GM21390 (cell line): ENCODE measurements around the gene TLCD1.
A peak's percentile ranks its signal among the peaks of the same experiment; 100 is the strongest.
"Not testable (repeated sequence)": the region's sequence is repeated elsewhere in the genome, so short reads cannot be mapped to it uniquely, and the experiment has no call there.

ENCODE experiments used
- ATAC-seq: cut with Tn5 transposase; IDR thresholded peaks from one replicate; pipeline ENCODE4 v1.9.1; 2021; ENCODE audit not compliant: unreplicated experiment

The TLCD1 gene

GRCh38 chr17:28747051-28747691, 21.1 kb upstream of the TLCD1 start:
- ATAC-seq = no peak

GRCh38 chr17:28746611-28747050, 20.6 kb upstream of the TLCD1 start:
- no peak for ATAC-seq

GRCh38 chr17:28745786-28746411, 19.9 kb upstream of the TLCD1 start:
- no peak for ATAC-seq

GRCh38 chr17:28744972-28745785, 19.1 kb upstream of the TLCD1 start:
- ATAC-seq = no peak

DNA sequence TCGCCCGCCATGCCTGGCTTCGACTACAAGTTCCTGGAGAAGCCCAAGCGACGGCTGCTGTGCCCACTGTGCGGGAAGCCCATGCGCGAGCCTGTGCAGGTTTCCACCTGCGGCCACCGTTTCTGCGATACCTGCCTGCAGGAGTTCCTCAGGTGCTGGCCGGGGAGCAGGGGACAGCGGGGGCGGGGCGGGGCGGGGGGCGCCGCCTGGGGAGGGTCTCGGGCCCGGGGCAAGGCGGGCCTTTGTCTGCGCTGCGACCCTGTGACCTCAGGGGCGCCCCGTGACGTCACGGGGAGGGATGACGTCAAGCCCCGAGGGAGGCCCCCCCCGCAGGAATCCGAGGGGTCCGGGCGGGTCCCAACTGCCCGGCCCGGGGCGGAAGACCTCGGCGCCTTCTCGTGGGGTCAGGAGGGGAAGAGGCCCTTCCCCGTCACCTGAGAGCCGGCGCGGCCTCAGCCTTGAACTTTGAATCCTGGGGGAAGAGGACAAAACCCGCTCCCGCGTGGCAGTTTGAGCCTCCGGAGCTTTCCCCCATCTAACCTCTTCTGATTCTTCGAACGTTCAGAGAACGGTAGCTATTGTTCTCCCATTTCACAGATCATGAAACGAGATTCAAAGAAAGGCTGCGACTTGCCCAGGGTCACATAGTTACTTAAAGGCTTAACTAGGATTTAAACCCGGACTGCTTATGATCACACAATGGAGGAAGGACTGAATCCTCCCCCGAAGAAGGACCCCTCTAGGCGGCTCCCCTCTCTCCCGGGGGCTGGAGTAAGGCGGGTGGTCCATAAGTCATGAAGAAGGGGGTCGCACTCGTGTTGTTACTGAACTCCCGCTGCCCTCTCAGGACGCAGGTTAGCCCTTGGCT, 18.3 kb upstream of the TLCD1 start:
- ATAC-seq = peak; percentile 16

- peak; percentile 53 for ATAC-seq
Observed at GRCh38 chr17:28743243-28744103, 17.4 kb upstream of the TLCD1 start, which contains the start of gene TRAF4. TRAF4 (plus strand) TSS chr17:28744011; CDS start chr17:28744113, 102 bp downstream.

- no peak for ATAC-seq
Observed at GRCh38 chr17:28741358-28742349, 15.6 kb upstream of the TLCD1 start.

- ATAC-seq = no peak
Observed at GRCh38 chr17:28740406-28741357, 14.6 kb upstream of the TLCD1 start.

- no peak for ATAC-seq
Observed at GRCh38 chr17:28738680-28739384, 12.8 kb upstream of the TLCD1 start.

DNA sequence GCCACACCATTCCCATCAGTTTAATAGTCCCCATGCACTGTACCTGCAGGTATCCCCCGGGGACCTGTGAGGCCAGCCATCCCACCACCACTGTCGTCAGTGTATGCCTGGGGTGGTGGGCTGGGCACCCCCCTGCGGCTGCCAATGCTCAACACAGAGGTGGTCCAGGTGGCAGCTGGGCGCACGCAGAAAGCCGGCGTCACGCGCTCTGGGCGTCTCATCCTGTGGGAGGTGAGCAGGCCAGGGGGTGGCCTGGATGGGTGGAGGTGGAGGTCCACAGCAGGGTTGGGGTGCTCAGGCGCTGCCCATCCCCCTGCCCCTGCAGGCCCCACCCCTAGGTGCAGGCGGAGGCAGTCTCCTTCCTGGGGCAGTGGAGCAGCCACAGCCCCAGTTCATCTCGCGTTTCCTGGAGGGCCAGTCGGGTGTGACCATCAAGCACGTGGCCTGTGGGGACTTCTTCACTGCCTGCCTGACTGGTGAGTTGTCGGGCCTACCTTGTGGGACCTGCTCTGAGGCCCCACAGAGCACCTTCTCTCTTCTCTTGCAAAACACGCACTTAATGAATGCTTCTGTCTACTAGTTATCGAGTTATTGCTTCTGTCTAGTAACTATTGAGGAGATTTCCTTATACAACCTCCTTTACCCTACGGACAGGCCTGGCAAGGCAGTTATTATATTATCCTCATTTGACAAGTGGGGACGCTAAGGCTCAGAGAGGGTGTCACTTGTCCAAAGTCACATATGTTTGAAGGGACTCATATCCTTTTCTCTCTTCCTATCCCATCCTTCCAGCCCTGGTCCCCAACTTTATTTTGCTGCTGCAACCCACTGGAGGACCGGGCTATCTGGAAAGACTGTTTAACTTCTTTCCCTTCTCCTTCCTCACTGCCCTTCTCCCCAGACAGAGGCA, 12.0 kb upstream of the TLCD1 start:
- peak; percentile 60 for ATAC-seq

DNA sequence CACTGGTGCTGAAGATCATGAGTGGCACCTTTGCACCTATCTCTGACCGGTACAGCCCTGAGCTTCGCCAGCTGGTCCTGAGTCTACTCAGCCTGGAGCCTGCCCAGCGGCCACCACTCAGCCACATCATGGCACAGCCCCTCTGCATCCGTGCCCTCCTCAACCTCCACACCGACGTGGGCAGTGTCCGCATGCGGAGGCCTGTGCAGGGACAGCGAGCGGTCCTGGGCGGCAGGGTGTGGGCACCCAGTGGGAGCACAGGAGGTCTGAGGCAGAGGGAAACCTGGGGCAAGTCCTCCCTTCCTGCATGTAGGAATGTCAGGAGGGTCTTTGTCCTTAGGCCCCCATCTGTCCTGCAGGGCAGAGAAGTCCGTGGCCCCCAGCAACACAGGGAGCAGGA, 11.3 kb upstream of the TLCD1 start:
- no peak for ATAC-seq

- ATAC-seq = not testable (repeated sequence)
Observed at GRCh38 chr17:28735913-28736769, 10.1 kb upstream of the TLCD1 start.

- no peak for ATAC-seq
Observed at GRCh38 chr17:28735242-28735722, 9.2 kb upstream of the TLCD1 start.

DNA sequence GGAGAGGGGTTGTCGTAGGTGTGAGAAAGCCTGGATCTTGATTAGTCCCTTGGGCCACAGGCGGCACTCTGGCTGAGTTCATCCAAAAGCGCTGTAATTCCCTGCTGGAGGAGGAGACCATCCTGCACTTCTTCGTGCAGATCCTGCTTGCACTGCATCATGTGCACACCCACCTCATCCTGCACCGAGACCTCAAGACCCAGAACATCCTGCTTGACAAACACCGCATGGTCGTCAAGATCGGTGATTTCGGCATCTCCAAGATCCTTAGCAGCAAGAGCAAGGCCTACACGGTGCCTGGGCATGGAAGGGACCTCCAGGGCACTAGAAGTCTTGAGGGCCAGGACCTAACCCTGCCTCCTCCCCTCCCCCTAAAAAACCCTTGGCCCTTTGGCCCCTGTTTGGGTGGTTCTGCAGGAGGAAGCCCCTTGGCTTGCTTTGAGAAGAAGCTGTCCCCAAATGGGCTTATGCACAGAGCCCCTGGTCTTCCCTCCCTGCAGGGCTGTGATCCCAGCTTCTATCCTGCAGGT, 8.7 kb upstream of the TLCD1 start:
- no peak for ATAC-seq

GRCh38 chr17:28733346-28733745, 7.3 kb upstream of the TLCD1 start:
- no peak for ATAC-seq
